Frontal cortex (tissue), 4 donors: ENCODE measurements around the gene SMC1A. TPM values are rescaled to one million over a fixed set of nuclear protein-coding genes. Genes with fewer than 3 reads are reported as not detected.
A peak's percentile ranks its signal among the peaks of the same experiment; 100 is the strongest.

ENCODE experiments used
- DNase-seq, 2 donors: peaks; one replicate each; pipeline ENCODE4 v3.0.0; 2012; ENCODE audit warnings: low spot score in 2 of 2
- FAIRE-seq: peaks from 2 replicates; lab custom pipeline; 2012; peaks lifted over from hg19 to GRCh38; lab: Jason Lieb, UNC
- small RNA-seq: library from RNA; depleted of rRNA; stranded (forward); fragments of <200 nt; gene quantifications from one replicate; pipeline ENCODE3, GENCODE V24; 2014
- total RNA-seq: library from RNA; depleted of rRNA; stranded (reverse); fragments of >200 nt; gene quantifications from one replicate; pipeline ENCODE4 v1.2.3, GENCODE V29; 2014
- donor health status: control.
- donor health status: control.
- donor health status: control.

SMC1A gene
- total RNA-seq, 1 donor from 2014 or later = 13.9 TPM

DNA sequence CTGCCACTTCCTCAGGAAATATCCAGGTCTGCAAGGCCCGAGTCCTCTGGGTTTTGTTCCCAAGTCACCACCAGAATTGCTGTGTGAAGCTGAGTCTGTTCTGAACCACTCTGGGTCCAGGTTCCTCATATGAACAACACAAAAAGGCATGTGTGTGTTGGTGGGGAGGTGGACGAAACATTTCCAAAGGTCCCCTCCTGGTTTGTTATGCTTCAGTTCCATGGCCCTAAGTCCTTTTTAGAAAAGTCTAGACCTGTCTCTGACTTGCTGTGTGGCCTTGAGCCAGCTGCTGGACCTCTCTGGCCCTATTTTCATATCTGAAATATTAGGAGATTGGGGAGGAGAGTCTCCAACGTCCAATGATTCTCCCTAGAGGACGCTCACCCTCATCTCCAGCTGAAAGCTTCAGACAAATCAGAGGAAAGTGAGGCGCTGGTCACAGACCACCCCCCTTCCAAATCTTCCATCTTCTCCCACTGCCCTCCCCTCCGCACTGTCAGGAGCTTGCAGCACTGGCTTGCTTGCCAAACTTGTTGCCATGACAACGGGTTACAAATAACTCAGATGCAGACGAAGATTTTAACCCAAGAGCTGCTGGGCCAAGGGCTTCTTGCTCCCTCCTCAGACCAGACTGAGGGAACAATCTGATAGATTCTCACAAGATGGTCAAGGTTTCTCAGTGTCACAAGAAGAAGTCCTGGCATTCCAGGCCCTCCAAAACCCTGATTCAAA lies 64.5 kb downstream of the SMC1A start:
- no peak for FAIRE-seq
- DNase-seq = peak in 1 of 2 donors; percentile 17

GRCh38 chrX:53356186-53356585 lies 66.3 kb downstream of the SMC1A start:
- no peak for FAIRE-seq
- no peak for DNase-seq

DNA sequence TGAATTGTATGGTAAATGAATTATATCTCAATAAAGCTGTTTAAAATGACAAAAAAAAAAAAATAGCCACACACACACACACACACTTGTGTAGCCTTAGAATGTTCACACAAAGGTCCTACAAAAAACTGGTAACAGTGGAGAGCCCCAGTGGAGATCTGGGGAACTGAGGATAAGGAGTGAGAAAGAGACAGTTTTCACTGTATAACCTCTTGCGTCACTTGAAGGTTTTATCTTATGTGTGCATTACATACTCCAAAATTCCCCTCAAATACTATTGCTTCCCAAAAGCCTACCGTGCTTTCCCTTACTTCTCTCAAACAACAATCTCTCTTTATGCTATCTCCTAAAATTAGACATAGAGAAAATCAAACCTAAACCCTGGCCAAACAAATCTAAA lies 67.8 kb downstream of the SMC1A start:
- no peak for DNase-seq
- no peak for FAIRE-seq

DNA sequence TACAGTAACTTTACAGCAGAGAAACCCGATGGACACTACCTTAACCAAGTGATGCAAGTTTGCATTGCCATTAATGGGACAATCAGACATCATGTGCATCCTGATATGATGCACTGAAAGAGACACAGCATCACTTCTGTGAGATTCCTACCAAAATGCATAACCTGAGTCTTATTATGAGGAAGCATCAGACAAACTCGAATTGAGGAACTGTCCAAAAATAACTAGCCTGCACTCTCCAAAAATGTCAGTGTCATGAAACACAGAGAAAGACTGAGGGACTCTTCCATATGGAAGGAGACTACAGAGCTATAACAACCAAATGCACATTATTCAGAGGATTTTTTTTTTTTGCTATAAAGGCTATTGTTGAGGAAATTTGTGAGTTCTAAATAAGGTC lies 74.5 kb downstream of the SMC1A start:
- no peak for DNase-seq
- no peak for FAIRE-seq

- FAIRE-seq (no peak), DNase-seq (no peak)
Observed at GRCh38 chrX:53340852-53341645, 81.4 kb downstream of the SMC1A start.

- no peak for FAIRE-seq
- DNase-seq = no peak
Observed at GRCh38 chrX:53337101-53337500, 85.4 kb downstream of the SMC1A start.

GRCh38 chrX:53333853-53334252 lies 88.6 kb downstream of the SMC1A start:
- no peak for FAIRE-seq

GRCh38 chrX:53332204-53332603 lies 90.2 kb downstream of the SMC1A start:
- FAIRE-seq (no peak), DNase-seq (no peak)

More at GRCh38 chrX:53333853-53334252, 88.6 kb downstream of the SMC1A start:
- DNase-seq = no peak

DNA sequence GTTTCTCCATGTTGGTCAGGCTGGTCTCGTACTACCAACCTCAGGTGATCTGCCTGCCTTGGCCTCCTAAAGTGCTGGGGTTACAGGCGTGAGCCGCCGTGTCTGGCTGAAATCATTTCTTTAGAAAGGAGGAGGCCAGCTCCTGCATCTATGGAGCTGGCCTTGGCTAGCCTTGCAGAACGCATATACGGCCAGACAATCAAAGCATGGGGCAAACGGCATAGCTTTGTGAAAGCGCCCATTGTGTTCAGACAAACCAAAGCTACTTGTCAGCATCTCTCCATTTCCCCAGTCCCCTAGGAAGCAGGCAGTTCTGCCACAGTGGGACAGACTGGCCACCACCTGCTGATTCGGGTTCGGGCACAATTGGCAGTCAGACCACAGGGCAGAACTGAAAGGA lies 92.1 kb downstream of the SMC1A start:
- FAIRE-seq = no peak
- no peak for DNase-seq

GRCh38 chrX:53324803-53325202 lies 97.7 kb downstream of the SMC1A start:
- no peak for DNase-seq
- FAIRE-seq = no peak

Small RNA genes lying within 50 kb of the gene (small RNA-seq; reads per million reads assigned to genes)
- not detected for gene AC245102.2
- gene MIR6857 = not detected
- gene RF00019 = not detected
- not detected for gene VTRNA3-1P

Other genes starting within 250 kb of the SMC1A start
- 62.4 TPM for gene KDM5C, start 197.4 kb downstream of the SMC1A start, total RNA-seq
- 9.8 TPM for gene IQSEC2, start 141.1 kb downstream of the SMC1A start, total RNA-seq
- gene RIBC1, start 219 bp upstream of the SMC1A start, total RNA-seq = 0.41 TPM
- 31.0 TPM for gene HSD17B10, start 11.7 kb upstream of the SMC1A start, total RNA-seq